ENCODE measurements around the gene CCZ1. TPM values are rescaled to one million over a fixed set of nuclear protein-coding genes. Genes with fewer than 3 reads are reported as not detected.
A peak's percentile ranks its signal among the peaks of the same experiment; 100 is the strongest.
"Not testable (repeated sequence)": the region's sequence is repeated elsewhere in the genome, so short reads cannot be mapped to it uniquely, and the experiment has no call there.

Gene CCZ1
- total RNA-seq (2021): 54.3 and 81.7 TPM in 2 replicates
- percentile 64 among the genes with signal in this experiment for Bru-seq, nascent RNA
- BruChase-seq, experiment 1, labeled RNA remaining after a 2-hour chase: percentile 70 among the genes with signal in this experiment
- BruChase-seq, experiment 2, labeled RNA remaining after a 6-hour chase: percentile 61 among the genes with signal in this experiment
- long read RNA-seq, transcript CCZ1-201 (15 exons, 1,802 nt): major isoform, 42 of 48 reads
- long read RNA-seq, partial matches to known transcripts: 4 of 48 reads
- long read RNA-seq, other reads (novel, unspliced or antisense): 2 of 48 reads

- H3F3A ChIP-seq (ENCODE audit: insufficient read depth, low read depth); H3K4me1 ChIP-seq (replicated peaks; ENCODE audit: insufficient read depth); CTCF ChIA-PET; H3K9me3 ChIP-seq (ENCODE audit: insufficient read depth, low read depth); H3K27me3 ChIP-seq (ENCODE audit: insufficient read depth, low read depth); intact Hi-C loops (cut with micrococcal nuclease; ENCODE audit: unreplicated experiment); H4K20me1 ChIP-seq (ENCODE audit: insufficient read depth); H3K79me2 ChIP-seq (ENCODE audit: low read depth); POLR2A ChIA-PET (ENCODE audit: unreplicated experiment); H3K9me2 ChIP-seq (ENCODE audit: insufficient read depth); BruUV-seq (replicated peaks); H3K36me3 ChIP-seq (ENCODE audit: low read depth); H2AFZ ChIP-seq: not testable (repeated sequence)
- Histone ChIP-seq H3K4me3 (peak within 1 kb of the TSS; percentile 61), H3K4me2 (peak within 1 kb of the TSS; percentile 82), H3K27ac (0 out of 2 replicates have a peak within 1 kb of the TSS, but pooled peaks have one; percentile 23)
- DNase-seq: peak; percentile 49 to 67
Observed at GRCh38 chr7:5898480-5899224, at the start of gene CCZ1. Gene CCZ1, plus strand, starts transcription at chr7:5898733. Its CDS starts 67 bp downstream, at chr7:5898800.

GRCh38 chr7:5850944-5851343, 47.6 kb upstream of the CCZ1 start:
- Histone ChIP-seq H3K9me2 (ENCODE audit: insufficient read depth) (no peaks in the 10 kb centered on the region), H3K4me2 (no peak overlapping the region), H3K9me3 (ENCODE audit: insufficient read depth, low read depth) (no peaks in the 10 kb centered on the region), H3K27me3 (ENCODE audit: insufficient read depth, low read depth) (no peaks in the 10 kb centered on the region), H3F3A (ENCODE audit: insufficient read depth, low read depth) (no peaks in the 10 kb centered on the region), H3K4me1 (replicated peaks; ENCODE audit: insufficient read depth) (no peaks in the 10 kb centered on the region), H3K4me3 (no peak overlapping the region), H3K79me2 (ENCODE audit: low read depth) (no peaks in the 10 kb centered on the region), H4K20me1 (ENCODE audit: insufficient read depth) (no peaks in the 10 kb centered on the region), H3K27ac (no peak overlapping the region), H2AFZ (no peak overlapping the region), H3K36me3 (ENCODE audit: low read depth) (no peaks in the 10 kb centered on the region)
- POLR2A ChIA-PET (ENCODE audit: unreplicated experiment): no interaction called here
- TF ChIP-seq CTCF (conservative IDR thresholded peaks at IDR 0.05) (no peak), EZH2 (IDR thresholded peaks at IDR 0.05; ENCODE audit: low read depth) (no peak)
- BruUV-seq (replicated peaks): no TSS peak
- intact Hi-C loops (cut with micrococcal nuclease; ENCODE audit: unreplicated experiment): loop anchor here (10.0 kb wide), 1 partner anchor 144 kb away; no protein-coding TSS in a partner anchor
- DNase-seq: no peak
- CTCF ChIA-PET: no interaction called here

GRCh38 chr7:5854738-5855137, 43.8 kb upstream of the CCZ1 start:
- no peak overlapping the region for H3K27ac ChIP-seq
- DNase-seq: no peak
- intact Hi-C loops (cut with micrococcal nuclease; ENCODE audit: unreplicated experiment): loop anchor here (5.0 to 10.0 kb wide), 2 partner anchors 140 to 583 kb away; no protein-coding TSS in a partner anchor
- no peaks in the 10 kb centered on the region for H4K20me1 ChIP-seq (ENCODE audit: insufficient read depth)
- no peaks in the 10 kb centered on the region for H3K27me3 ChIP-seq (ENCODE audit: insufficient read depth, low read depth)
- no peaks in the 10 kb centered on the region for H3K36me3 ChIP-seq (ENCODE audit: low read depth)
- no peak overlapping the region for H2AFZ ChIP-seq
- ChIA-PET CTCF (no interaction called here), POLR2A (ENCODE audit: unreplicated experiment) (no interaction called here)
- BruUV-seq (replicated peaks): no TSS peak
- H3K9me3 ChIP-seq (ENCODE audit: insufficient read depth, low read depth): no peaks in the 10 kb centered on the region
- H3K4me1 ChIP-seq (replicated peaks; ENCODE audit: insufficient read depth): no peaks in the 10 kb centered on the region
- no peaks in the 10 kb centered on the region for H3K79me2 ChIP-seq (ENCODE audit: low read depth)
- H3K9me2 ChIP-seq (ENCODE audit: insufficient read depth): no peaks in the 10 kb centered on the region
- TF ChIP-seq EZH2 (IDR thresholded peaks at IDR 0.05; ENCODE audit: low read depth) (no peak), CTCF (conservative IDR thresholded peaks at IDR 0.05) (no peak)
- H3K4me2 ChIP-seq: no peak overlapping the region
- no peaks in the 10 kb centered on the region for H3F3A ChIP-seq (ENCODE audit: insufficient read depth, low read depth)
- H3K4me3 ChIP-seq: no peak overlapping the region

GRCh38 chr7:5857041-5857575, 41.4 kb upstream of the CCZ1 start:
- H3K9me3 ChIP-seq (ENCODE audit: insufficient read depth, low read depth); H3K4me3 ChIP-seq; H3K27me3 ChIP-seq (ENCODE audit: insufficient read depth, low read depth); H3K9me2 ChIP-seq (ENCODE audit: insufficient read depth); H3K4me1 ChIP-seq (replicated peaks; ENCODE audit: insufficient read depth); H3K79me2 ChIP-seq (ENCODE audit: low read depth); BruUV-seq (replicated peaks); POLR2A ChIA-PET (ENCODE audit: unreplicated experiment); H4K20me1 ChIP-seq (ENCODE audit: insufficient read depth); H3K4me2 ChIP-seq; H2AFZ ChIP-seq; H3K27ac ChIP-seq; DNase-seq; H3F3A ChIP-seq (ENCODE audit: insufficient read depth, low read depth); H3K36me3 ChIP-seq (ENCODE audit: low read depth): not testable (repeated sequence)
- CTCF ChIA-PET: interaction anchor here (0.6 kb wide), 2 partner anchors 247 to 476 kb away, joined by 4 read pairs; no protein-coding TSS in a partner anchor
- intact Hi-C loops (cut with micrococcal nuclease; ENCODE audit: unreplicated experiment): loop anchor here (5.0 to 10.0 kb wide), 2 partner anchors 138 to 580 kb away; no protein-coding TSS in a partner anchor

- POLR2A ChIA-PET (ENCODE audit: unreplicated experiment); H3K36me3 ChIP-seq (ENCODE audit: low read depth); H3K4me3 ChIP-seq; H3K27me3 ChIP-seq (ENCODE audit: insufficient read depth, low read depth); H3K9me2 ChIP-seq (ENCODE audit: insufficient read depth); CTCF ChIA-PET; H3K4me2 ChIP-seq; H3K9me3 ChIP-seq (ENCODE audit: insufficient read depth, low read depth); H3K27ac ChIP-seq; H3K4me1 ChIP-seq (replicated peaks; ENCODE audit: insufficient read depth); H3K79me2 ChIP-seq (ENCODE audit: low read depth); H3F3A ChIP-seq (ENCODE audit: insufficient read depth, low read depth); BruUV-seq (replicated peaks); H2AFZ ChIP-seq; H4K20me1 ChIP-seq (ENCODE audit: insufficient read depth): not testable (repeated sequence)
- peak in 1 of 2 experiments; percentile 37 for DNase-seq
- intact Hi-C loops (cut with micrococcal nuclease; ENCODE audit: unreplicated experiment): loop anchor here (5.0 to 10.0 kb wide), 2 partner anchors 136 to 579 kb away; no protein-coding TSS in a partner anchor
Observed at GRCh38 chr7:5858494-5858893, 40.0 kb upstream of the CCZ1 start.

Data from PC-9 (cell line).